ENCODE data around the gene GPER1. TPM values are rescaled to one million over a fixed set of nuclear protein-coding genes. Genes with fewer than 3 reads are reported as not detected.

The GPER1 gene
- total RNA-seq, 4 donors from 2014 or later: 4.6 to 19.9 (median 11.0) TPM

DNA sequence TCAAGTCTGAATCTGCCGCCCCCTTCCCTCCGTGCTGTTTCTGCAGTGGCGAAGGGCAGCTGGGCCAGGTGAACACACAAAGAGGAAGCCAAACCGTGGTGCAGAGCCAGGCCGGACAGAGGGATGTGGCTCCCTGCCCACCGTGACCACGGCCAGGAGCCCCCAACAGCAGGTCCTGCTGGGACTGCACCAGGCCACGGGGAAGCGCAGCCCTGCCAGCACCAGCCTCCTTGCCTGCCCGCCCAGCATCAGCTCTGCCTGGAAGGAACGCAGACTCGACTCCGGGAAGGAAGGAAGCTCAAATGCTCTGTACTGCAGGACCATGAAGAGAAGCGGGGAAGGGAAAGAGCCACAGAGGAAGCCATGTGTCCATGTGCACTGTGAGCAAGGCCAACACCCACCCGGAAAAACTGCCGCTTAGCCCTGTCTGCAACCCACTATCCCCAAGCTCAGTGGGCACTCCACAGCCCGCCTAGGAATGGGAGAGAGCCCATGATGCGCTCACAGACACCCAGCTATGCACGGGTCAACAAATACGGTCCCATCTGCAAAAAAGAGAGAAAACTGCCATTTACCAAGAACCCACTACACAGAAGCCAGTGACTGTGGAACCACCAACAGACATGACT lies 19.0 kb downstream of the GPER1 start:
- TF ChIP-seq, protein P1, sequence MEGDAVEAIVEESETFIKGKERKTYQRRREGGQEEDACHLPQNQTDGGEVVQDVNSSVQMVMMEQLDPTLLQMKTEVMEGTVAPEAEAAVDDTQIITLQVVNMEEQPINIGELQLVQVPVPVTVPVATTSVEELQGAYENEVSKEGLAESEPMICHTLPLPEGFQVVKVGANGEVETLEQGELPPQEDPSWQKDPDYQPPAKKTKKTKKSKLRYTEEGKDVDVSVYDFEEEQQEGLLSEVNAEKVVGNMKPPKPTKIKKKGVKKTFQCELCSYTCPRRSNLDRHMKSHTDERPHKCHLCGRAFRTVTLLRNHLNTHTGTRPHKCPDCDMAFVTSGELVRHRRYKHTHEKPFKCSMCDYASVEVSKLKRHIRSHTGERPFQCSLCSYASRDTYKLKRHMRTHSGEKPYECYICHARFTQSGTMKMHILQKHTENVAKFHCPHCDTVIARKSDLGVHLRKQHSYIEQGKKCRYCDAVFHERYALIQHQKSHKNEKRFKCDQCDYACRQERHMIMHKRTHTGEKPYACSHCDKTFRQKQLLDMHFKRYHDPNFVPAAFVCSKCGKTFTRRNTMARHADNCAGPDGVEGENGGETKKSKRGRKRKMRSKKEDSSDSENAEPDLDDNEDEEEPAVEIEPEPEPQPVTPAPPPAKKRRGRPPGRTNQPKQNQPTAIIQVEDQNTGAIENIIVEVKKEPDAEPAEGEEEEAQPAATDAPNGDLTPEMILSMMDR (IDR thresholded peaks at IDR 0.05): no peak
- TF ChIP-seq EP300 (IDR thresholded peaks at IDR 0.05) (no peak), POLR2A (IDR thresholded peaks at IDR 0.05; ENCODE audit: low read depth) (no peak), POLR2AphosphoS5 (IDR thresholded peaks at IDR 0.05) (no peak)
- Histone ChIP-seq H3K27ac (replicated peaks in 1 of 4) (no peak overlapping the region), H3K4me3 (no peak overlapping the region), H3K27me3 (no peaks in the 10 kb centered on the region), H3K9me3 (no peaks in the 10 kb centered on the region), H3K36me3 (no peaks in the 10 kb centered on the region), H3K4me1 (no peaks in the 10 kb centered on the region)
- no peak for DNase-seq (ENCODE audit: extremely low spot score)
- intact Hi-C loops (cut with DNase I): no loop called here
- 79% methylated on average over 20 of the region's 20 CpGs for WGBS

- Histone ChIP-seq H3K9me3 (no peaks in the 10 kb centered on the region), H3K36me3 (peaks cover 0 to 7% (median 0%) of the 10 kb centered on the region in 4 donors), H3K27me3 (no peaks in the 10 kb centered on the region), H3K27ac (replicated peaks in 1 of 4) (no peak overlapping the region), H3K4me3 (no peak overlapping the region), H3K4me1 (no peaks in the 10 kb centered on the region)
- TF ChIP-seq, protein P1 (IDR thresholded peaks at IDR 0.05): no peak
- TF ChIP-seq EP300 (IDR thresholded peaks at IDR 0.05) (no peak), POLR2AphosphoS5 (IDR thresholded peaks at IDR 0.05) (no peak), POLR2A (IDR thresholded peaks at IDR 0.05; ENCODE audit: low read depth) (no peak)
- DNase-seq (ENCODE audit: extremely low spot score): no peak
- WGBS: 83% methylated on average over 27 of the region's 30 CpGs
- intact Hi-C loops (cut with DNase I): no loop called here
Measured at GRCh38 chr7:1108264-1108920, 20.5 kb downstream of the GPER1 start.

- 95% methylated on average over 38 of the region's 55 CpGs for WGBS
- intact Hi-C loops (cut with DNase I): no loop called here
- H3K4me1 ChIP-seq: no peaks in the 10 kb centered on the region
- peaks cover 0 to 7% (median 0%) of the 10 kb centered on the region in 4 donors for H3K36me3 ChIP-seq
- no peak overlapping the region for H3K4me3 ChIP-seq
- no peak for TF ChIP-seq POLR2A (IDR thresholded peaks at IDR 0.05; ENCODE audit: low read depth)
- TF ChIP-seq, protein P1 (IDR thresholded peaks at IDR 0.05): no peak
- TF ChIP-seq EP300 (IDR thresholded peaks at IDR 0.05): no peak
- no peak for TF ChIP-seq POLR2AphosphoS5 (IDR thresholded peaks at IDR 0.05)
- no peaks in the 10 kb centered on the region for H3K9me3 ChIP-seq
- H3K27me3 ChIP-seq: no peaks in the 10 kb centered on the region
- no peak for DNase-seq (ENCODE audit: extremely low spot score)
- H3K27ac ChIP-seq (replicated peaks in 1 of 4): no peak overlapping the region
Measured at GRCh38 chr7:1109581-1110310, 21.8 kb downstream of the GPER1 start.

DNA sequence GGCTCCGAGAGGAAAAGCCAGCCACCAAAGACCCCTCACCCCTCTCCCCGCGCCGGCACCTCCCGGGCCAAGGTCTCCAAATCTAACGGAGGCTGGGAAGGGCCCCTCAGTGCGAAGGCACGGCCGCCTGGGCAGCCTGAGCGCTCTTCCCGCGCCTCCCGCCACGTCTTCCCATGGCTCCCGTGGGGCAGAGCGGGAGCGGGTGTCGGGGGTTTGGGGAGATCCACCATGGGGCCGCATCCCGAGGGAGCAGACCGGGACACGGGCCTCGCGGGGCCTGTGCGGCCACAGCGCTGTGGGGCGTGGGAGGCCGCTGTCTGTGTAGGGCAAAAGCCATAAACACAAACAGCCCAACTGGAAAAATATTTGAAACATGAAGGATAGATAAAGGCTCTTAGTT lies 22.4 kb downstream of the GPER1 start:
- H3K4me3 ChIP-seq: no peak overlapping the region
- 95% methylated on average over 28 of the region's 28 CpGs for WGBS
- peaks cover 0 to 7% (median 0%) of the 10 kb centered on the region in 4 donors for H3K36me3 ChIP-seq
- no peak overlapping the region for H3K27ac ChIP-seq (replicated peaks in 1 of 4)
- H3K4me1 ChIP-seq: no peaks in the 10 kb centered on the region
- no peaks in the 10 kb centered on the region for H3K27me3 ChIP-seq
- H3K9me3 ChIP-seq: no peaks in the 10 kb centered on the region
- intact Hi-C loops (cut with DNase I): no loop called here
- TF ChIP-seq, protein P1 (IDR thresholded peaks at IDR 0.05): no peak
- TF ChIP-seq EP300 (IDR thresholded peaks at IDR 0.05) (no peak), POLR2A (IDR thresholded peaks at IDR 0.05; ENCODE audit: low read depth) (no peak), POLR2AphosphoS5 (IDR thresholded peaks at IDR 0.05) (no peak)
- DNase-seq (ENCODE audit: extremely low spot score): no peak
